ENCODE results near the gene SUMO1. TPM values are rescaled to one million over a fixed set of nuclear protein-coding genes. Genes with fewer than 3 reads are reported as not detected.
A peak's percentile ranks its signal among the peaks of the same experiment; 100 is the strongest.
"Not testable (repeated sequence)": the region's sequence is repeated elsewhere in the genome, so short reads cannot be mapped to it uniquely, and the experiment has no call there.

SUMO1 gene
- total RNA-seq (10 to 100 TPM; 20.4 to 43.8 (median 27.7) TPM), polyA plus RNA-seq (10 to 100 TPM; 45.2 to 62.3 TPM)

DNA sequence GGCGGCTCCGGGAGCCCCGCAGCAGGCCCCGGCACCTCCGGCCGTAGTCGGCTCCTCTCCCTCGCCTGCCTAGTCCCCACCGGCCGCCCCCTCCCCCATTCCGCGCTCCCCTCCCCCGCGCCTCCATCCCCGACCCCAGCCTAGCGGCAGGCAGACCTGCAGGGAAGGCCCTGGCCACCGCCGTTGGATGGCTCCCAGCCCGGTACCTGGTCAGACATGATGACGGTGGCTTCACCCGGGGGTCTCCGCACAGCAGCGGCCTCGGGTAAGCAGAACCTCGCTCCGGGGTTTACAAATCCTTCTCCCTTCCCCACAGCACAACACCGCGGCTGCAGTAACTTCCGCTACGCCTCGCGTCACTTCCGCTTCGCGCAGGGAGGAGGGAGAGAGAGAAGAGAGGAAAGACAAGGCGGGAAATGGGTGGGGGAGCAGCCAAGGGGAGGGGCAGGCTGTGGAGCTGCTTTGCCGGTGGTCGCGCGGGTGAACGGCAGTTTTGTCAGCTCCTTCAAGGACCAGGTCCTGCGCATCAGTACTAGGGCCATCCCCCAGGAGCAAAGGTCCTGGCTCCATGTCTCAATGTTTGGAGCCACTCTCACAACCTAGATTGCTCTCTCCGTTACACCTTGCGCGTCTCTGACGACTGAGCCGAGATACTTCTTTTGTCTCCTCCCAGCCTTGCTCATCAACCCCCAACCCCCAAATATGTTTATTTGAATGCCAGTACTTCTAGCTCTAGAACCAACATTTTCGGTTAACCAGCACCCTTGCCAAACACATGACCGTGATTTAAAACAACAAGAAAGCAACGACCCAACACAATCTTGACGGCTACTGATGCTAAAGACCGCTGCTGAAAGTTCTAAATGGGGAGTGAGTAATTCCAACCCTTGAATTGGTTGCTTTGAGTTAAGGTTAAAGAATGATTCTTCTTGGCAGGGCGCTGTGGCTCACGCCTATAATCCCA is at the start of gene SUMO1:
Gene SUMO1 (minus strand): TSS at position 364 of the 964 bp plus-strand sequence. CDS start 146 bp downstream, at position 218.
- 2 to 3% methylated on average over 32 to 53 of the region's 54 CpGs for WGBS, 2 donors
- TF ChIP-seq CTCF (IDR thresholded peaks at IDR 0.05) = no peak
- DNase-seq = peak; percentile 77 to 93 (median 84)
- Histone ChIP-seq H3K36me3 (no peaks in the 10 kb centered on the region), H3K4me3 (peak within 1 kb of the TSS; percentile 80 to 98 (median 90)), H3K4me1 (peaks cover 12 to 19% (median 14%) of the 10 kb centered on the region in 3 donors), H3K27ac (peak within 1 kb of the TSS; percentile 58 to 82 (median 73)), H3K27me3 (no peaks in the 10 kb centered on the region), H3K9me3 (no peaks in the 10 kb centered on the region)
- no peak for FAIRE-seq
- peak; percentile 98 to 99 (median 98) for ATAC-seq
- intact Hi-C loops (cut with DNase I) = no loop called here

- Histone ChIP-seq H3K4me1 (no peaks in the 10 kb centered on the region), H3K27ac (no peak overlapping the region), H3K27me3 (no peaks in the 10 kb centered on the region), H3K9me3 (no peaks in the 10 kb centered on the region), H3K4me3 (no peak overlapping the region), H3K36me3 (peaks cover 3 to 83% (median 44%) of the 10 kb centered on the region in 3 donors)
- TF ChIP-seq CTCF (IDR thresholded peaks at IDR 0.05) = no peak
- no peak for DNase-seq
- ATAC-seq = no peak
- intact Hi-C loops (cut with DNase I) = no loop called here
- no peak for FAIRE-seq
Observed at GRCh38 chr2:202286595-202286994, 48.2 kb upstream of the SUMO1 start.

DNA sequence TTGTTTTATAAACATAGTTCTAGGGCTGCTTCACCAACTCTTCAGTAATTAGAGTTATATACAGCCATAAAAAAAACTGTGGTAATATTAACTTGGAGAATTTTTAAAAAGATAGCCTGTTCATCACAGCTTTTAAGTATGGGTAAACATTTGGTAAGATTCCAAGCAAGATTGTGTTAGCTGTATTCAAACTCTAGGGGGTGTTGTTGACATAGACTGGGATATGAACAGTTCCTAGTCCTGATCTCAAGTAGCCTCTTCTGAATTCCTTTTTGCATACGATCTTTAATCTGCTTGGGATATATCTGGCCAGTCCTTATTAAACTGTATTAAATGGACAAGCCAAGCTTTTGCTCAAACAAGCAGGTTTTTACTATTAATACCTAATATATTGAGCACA is 40.5 kb upstream of the SUMO1 start:
- Histone ChIP-seq H3K27ac (peak overlapping the region in 1 of 4 donors; percentile 20), H3K4me3 (no peak overlapping the region), H3K9me3 (no peaks in the 10 kb centered on the region), H3K27me3 (no peaks in the 10 kb centered on the region), H3K4me1 (peaks cover 0 to 15% (median 11%) of the 10 kb centered on the region in 3 donors), H3K36me3 (peaks cover 0 to 38% (median 14%) of the 10 kb centered on the region in 3 donors)
- DNase-seq (no peak), ATAC-seq (peak in 3 of 4 donors; percentile 63 to 90 (median 87)), FAIRE-seq (no peak)
- 44 to 46% methylated on average over 1 of the region's 1 CpG for WGBS, 2 donors
- intact Hi-C loops (cut with DNase I) = no loop called here
- peak in 3 of 4 donors; percentile 6 to 24 (median 10) for TF ChIP-seq CTCF (IDR thresholded peaks at IDR 0.05)

DNA sequence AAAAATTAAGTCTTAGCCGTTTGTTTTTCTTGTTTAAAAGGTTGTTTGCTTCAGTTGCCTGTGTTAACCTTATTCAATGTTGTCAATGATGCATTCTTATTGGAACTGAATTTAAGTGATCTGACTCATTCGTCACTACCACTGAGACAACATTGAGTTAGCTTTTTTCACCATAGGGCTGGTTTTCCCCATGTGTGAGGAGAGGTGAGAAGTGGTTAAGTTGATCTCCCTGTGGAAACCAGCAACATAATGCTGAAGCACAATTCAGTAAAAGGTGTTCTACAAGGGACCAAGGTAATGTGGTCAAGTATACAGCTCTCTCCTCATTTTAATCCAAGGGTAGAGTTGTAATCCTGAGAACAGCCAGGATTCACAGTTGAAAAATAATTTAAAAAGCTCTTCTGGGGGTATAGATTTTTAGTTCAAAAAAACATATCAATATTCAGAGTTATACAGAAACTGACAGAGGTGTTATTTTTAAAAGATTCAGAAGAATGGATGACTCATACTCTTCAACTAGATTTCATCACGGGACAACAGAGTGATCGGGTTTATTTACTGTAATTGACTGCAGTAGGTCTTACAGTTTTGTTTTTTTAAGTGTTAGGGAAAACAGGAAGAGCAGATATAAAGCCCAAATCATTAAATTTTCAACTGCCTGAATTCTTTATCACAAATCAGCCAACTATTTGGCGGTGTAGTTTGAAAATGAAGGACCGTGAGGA is 39.8 kb upstream of the SUMO1 start:
- peaks cover 0 to 16% (median 11%) of the 10 kb centered on the region in 3 donors for H3K4me1 ChIP-seq
- TF ChIP-seq CTCF (IDR thresholded peaks at IDR 0.05) = no peak
- H3K36me3 ChIP-seq = peaks cover 0 to 36% (median 8%) of the 10 kb centered on the region in 3 donors
- 68 to 75% methylated on average over 6 of the region's 6 CpGs for WGBS, 2 donors
- no peak overlapping the region for H3K4me3 ChIP-seq
- peak in 3 of 4 donors; percentile 24 to 80 (median 69) for ATAC-seq
- no peak for FAIRE-seq
- DNase-seq = no peak
- peak overlapping the region in 1 of 4 donors; percentile 20 for H3K27ac ChIP-seq
- H3K27me3 ChIP-seq = no peaks in the 10 kb centered on the region
- H3K9me3 ChIP-seq = no peaks in the 10 kb centered on the region
- intact Hi-C loops (cut with DNase I) = no loop called here

DNA sequence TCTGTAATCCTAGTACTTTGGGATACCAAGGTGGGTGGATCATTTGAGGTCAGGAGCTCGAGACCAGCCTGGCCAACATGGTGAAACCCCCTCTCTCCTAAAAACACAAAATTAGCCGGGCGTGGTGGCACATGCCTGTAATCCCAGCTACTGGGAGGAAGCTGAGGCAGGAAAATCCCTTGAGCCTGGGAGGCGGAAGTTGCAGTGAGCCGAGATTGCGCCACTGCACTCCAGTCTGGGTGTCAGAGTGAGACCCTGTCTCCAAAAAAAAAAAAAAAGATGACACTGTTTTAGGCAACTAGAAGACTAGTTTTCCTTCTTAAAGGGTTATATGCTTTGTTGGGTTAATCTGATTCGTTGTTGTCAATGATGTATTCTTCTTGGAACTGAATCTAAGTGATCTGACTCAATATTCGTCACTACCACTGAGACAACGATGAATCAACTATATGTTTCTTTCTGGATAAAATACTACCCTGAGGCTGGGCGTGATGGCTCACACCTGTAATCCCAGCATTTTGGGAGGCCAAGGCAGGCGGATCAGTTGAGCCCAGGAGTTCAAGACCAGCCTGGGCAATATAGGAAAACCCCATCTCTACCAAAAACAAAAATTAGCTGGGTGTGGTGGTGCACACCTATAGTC is 37.8 kb upstream of the SUMO1 start:
- H3K9me3 ChIP-seq; H3K4me3 ChIP-seq; H3K27ac ChIP-seq; ATAC-seq; DNase-seq; FAIRE-seq; intact Hi-C loops (cut with DNase I); H3K27me3 ChIP-seq: not testable (repeated sequence)
- Histone ChIP-seq H3K4me1 (peaks cover 0 to 18% (median 11%) of the 10 kb centered on the region in 3 donors), H3K36me3 (peaks cover 0 to 16% (median 0%) of the 10 kb centered on the region in 3 donors)
- 92 to 95% methylated on average over 11 of the region's 11 CpGs for WGBS, 2 donors
